ENCODE results near the gene LRRN4. TPM values are rescaled to one million over a fixed set of nuclear protein-coding genes. Genes with fewer than 3 reads are reported as not detected.

The LRRN4 gene
- total and polyA plus RNA-seq, 2 of the 4 experiments (the other 2 are of a cell fraction): under 0.01 to 0.19 TPM

- Histone ChIP-seq H3K14ac (replicated peaks; ENCODE audit: low read depth, low read length) (no peak overlapping the region), H4K5ac (ENCODE audit: low read depth, low read length) (no peak overlapping the region), H3K9me1 (ENCODE audit: insufficient read depth, low read length) (no peaks in the 10 kb centered on the region), H2AFZ (replicated peaks; ENCODE audit: low read length, poor library complexity) (no peak overlapping the region), H4K20me1 (ENCODE audit: insufficient read depth, low read length) (no peaks in the 10 kb centered on the region), H3K4ac (ENCODE audit: low read depth, low read length) (no peak overlapping the region), H3K18ac (ENCODE audit: low read depth, low read length) (no peak overlapping the region), H3K4me1 (ENCODE audit: control insufficient read depth, insufficient read depth, low read length) (no peaks in the 10 kb centered on the region), H3K27ac (ENCODE audit: insufficient read depth, low read length) (no peak overlapping the region), H3K4me3 (ENCODE audit: insufficient read depth, low read depth, low read length) (no peak overlapping the region), H2BK15ac (ENCODE audit: low read depth, low read length) (no peak overlapping the region), H3K36me3 (ENCODE audit: control insufficient read depth, insufficient read depth, low read length) (no peaks in the 10 kb centered on the region), H3K4me2 (ENCODE audit: low read depth, low read length) (no peak overlapping the region), H2BK120ac (ENCODE audit: low read depth, low read length) (no peak overlapping the region), H3K9ac (ENCODE audit: low read depth, low read length) (no peak overlapping the region), H4K91ac (ENCODE audit: insufficient read depth, low read depth, low read length) (no peak overlapping the region), H2BK5ac (ENCODE audit: low read depth, low read length, poor library complexity, severe bottlenecking) (no peak overlapping the region), H3K23ac (ENCODE audit: low read depth, low read length) (no peak overlapping the region), H3K9me3 (ENCODE audit: control insufficient read depth, insufficient read depth, low read length) (no peaks in the 10 kb centered on the region), H3K56ac (ENCODE audit: extremely low read depth, insufficient read depth, low read length) (no peak overlapping the region), H4K8ac (ENCODE audit: low read depth in 2 of 2, low read length in 2 of 2) (no peak overlapping the region), H2AK9ac (replicated peaks; ENCODE audit: low read depth, low read length, poor library complexity) (no peak overlapping the region), H3K79me1 (ENCODE audit: low read depth in 1 of 2, low read length in 2 of 2) (no peaks in the 10 kb centered on the region), H2AK5ac (ENCODE audit: low read depth, low read length) (no peak overlapping the region), H2BK20ac (ENCODE audit: low read depth, low read length) (no peak overlapping the region), H3K27me3 (ENCODE audit: control insufficient read depth, insufficient read depth, low read length) (no peaks in the 10 kb centered on the region)
- 46% methylated on average over 2 of the region's 2 CpGs; no CpG with 5 or more reads in 1 of the 2 experiments for WGBS, 2 experiments (ENCODE audit: extremely low coverage in 2 of 2, insufficient read length in 1 of 2)
- TF ChIP-seq CEBPB (IDR thresholded peaks at IDR 0.05; ENCODE audit: low read depth, low read length) (peak; percentile 58), NFE2L2 (IDR thresholded peaks at IDR 0.05; ENCODE audit: low read depth, low read length) (no peak)
- in situ Hi-C loops (cut with MboI; ENCODE audit: low sequenced_read_pairs): loop anchor here (5.0 kb wide), 1 partner anchor 554 kb away; no protein-coding TSS in a partner anchor
- intact Hi-C loops (cut with micrococcal nuclease): no loop called here
- ChIA-PET POLR2A (ENCODE audit: unreplicated experiment) (no interaction called here), CTCF (no interaction called here)
- DNase-seq (peak; percentile 52), ATAC-seq (ENCODE audit: low read depth) (peak; percentile 34; the same call in 1 of the 2 replicates)
- BruUV-seq (replicated peaks): no TSS peak
- dilution Hi-C loops (cut with HindIII; ENCODE audit: low sequenced_read_pairs, unreplicated experiment): no loop called here
These were observed 27.4 kb upstream of the LRRN4 start for GRCh38 chr20:6081236-6081635.

Data from IMR-90 (cell line).